Measurements from ENCODE around the gene ALG2. TPM values are rescaled to one million over a fixed set of nuclear protein-coding genes. Genes with fewer than 3 reads are reported as not detected.

ALG2 gene
- total and polyA plus RNA-seq, 4 donors: 26.1 to 44.4 (median 37.1) TPM

DNA sequence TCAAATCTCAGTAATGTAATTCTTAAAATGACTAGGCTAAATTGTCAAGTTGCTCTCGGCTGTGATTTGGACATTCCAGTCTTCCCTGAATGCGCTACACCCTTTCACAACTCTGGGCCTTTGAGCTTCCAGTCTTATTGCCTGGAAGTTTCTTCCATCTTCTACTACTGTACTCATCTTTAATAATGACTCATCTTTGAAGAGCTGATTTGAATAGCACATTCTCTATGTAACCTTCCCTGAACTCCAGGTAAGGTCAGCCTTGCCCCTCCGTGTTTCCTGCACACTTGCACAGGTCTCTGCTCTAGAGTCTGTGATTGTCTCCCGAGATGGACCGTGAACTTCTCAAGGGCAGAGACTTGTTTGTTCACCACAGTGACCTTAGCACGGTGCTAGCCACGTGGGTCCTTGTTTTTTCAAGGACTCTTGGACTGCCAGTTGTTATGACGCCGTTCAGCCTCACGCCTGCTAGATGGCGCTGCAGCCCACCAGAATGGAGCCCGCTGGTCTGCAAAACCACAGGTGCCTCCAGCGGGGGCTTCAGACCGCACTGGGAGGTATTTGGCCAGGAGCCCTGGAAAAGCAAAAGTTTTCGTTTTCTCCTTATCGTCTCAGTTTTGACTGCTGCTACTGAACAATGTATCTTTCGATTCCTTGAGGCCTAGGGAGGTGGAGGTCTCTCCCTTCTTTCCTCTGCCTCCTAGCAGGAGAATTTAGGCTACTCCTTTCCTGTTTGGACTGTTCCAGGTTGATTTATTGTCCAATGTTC, 44.7 kb upstream of the ALG2 start:
- TF ChIP-seq, protein P1, sequence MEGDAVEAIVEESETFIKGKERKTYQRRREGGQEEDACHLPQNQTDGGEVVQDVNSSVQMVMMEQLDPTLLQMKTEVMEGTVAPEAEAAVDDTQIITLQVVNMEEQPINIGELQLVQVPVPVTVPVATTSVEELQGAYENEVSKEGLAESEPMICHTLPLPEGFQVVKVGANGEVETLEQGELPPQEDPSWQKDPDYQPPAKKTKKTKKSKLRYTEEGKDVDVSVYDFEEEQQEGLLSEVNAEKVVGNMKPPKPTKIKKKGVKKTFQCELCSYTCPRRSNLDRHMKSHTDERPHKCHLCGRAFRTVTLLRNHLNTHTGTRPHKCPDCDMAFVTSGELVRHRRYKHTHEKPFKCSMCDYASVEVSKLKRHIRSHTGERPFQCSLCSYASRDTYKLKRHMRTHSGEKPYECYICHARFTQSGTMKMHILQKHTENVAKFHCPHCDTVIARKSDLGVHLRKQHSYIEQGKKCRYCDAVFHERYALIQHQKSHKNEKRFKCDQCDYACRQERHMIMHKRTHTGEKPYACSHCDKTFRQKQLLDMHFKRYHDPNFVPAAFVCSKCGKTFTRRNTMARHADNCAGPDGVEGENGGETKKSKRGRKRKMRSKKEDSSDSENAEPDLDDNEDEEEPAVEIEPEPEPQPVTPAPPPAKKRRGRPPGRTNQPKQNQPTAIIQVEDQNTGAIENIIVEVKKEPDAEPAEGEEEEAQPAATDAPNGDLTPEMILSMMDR (IDR thresholded peaks at IDR 0.05; ENCODE audit: control extremely low read depth, extremely low read depth): peak; percentile 45
- peaks cover 0 to 9% (median 0%) of the 10 kb centered on the region in 3 donors for H3K27me3 ChIP-seq (ENCODE audit: control insufficient read depth in 3 of 3, insufficient read depth in 3 of 3, low read length in 2 of 3)
- H3K9me3 ChIP-seq (ENCODE audit: control insufficient read depth in 4 of 4, insufficient read depth in 3 of 4, low read length in 3 of 4): no peaks in the 10 kb centered on the region
- WGBS, 2 donors: 13 to 14% methylated on average over 17 of the region's 17 CpGs
- no peak overlapping the region for H3K4me3 ChIP-seq
- ATAC-seq (ENCODE audit: insufficient read depth, low FRiP score): peak; percentile 82
- DNase-seq: peak; percentile 66 to 73 (median 71)
- H3K9ac ChIP-seq (ENCODE audit: insufficient read depth in 1 of 2, low read length in 2 of 2): no peak overlapping the region
- H3K36me3 ChIP-seq (ENCODE audit: control insufficient read depth in 4 of 4, insufficient read depth in 4 of 4, low read length in 4 of 4): no peaks in the 10 kb centered on the region
- H3K4me1 ChIP-seq (ENCODE audit: control insufficient read depth in 5 of 5, insufficient read depth in 5 of 5, low read length in 5 of 5): no peaks in the 10 kb centered on the region
- no peak overlapping the region for H3K27ac ChIP-seq (ENCODE audit: low read depth in 1 of 2, low read length in 1 of 2)

- DNase-seq (no peak), ATAC-seq (ENCODE audit: insufficient read depth, low FRiP score) (no peak)
- Histone ChIP-seq H3K27ac (ENCODE audit: low read depth in 1 of 2, low read length in 1 of 2) (no peak overlapping the region), H3K36me3 (ENCODE audit: control insufficient read depth in 4 of 4, insufficient read depth in 4 of 4, low read length in 4 of 4) (no peaks in the 10 kb centered on the region), H3K4me3 (no peak overlapping the region), H3K9ac (ENCODE audit: insufficient read depth in 1 of 2, low read length in 2 of 2) (no peak overlapping the region), H3K27me3 (ENCODE audit: control insufficient read depth in 3 of 3, insufficient read depth in 3 of 3, low read length in 2 of 3) (peaks cover 0 to 9% (median 0%) of the 10 kb centered on the region in 3 donors), H3K9me3 (ENCODE audit: control insufficient read depth in 4 of 4, insufficient read depth in 3 of 4, low read length in 3 of 4) (no peaks in the 10 kb centered on the region), H3K4me1 (ENCODE audit: control insufficient read depth in 5 of 5, insufficient read depth in 5 of 5, low read length in 5 of 5) (no peaks in the 10 kb centered on the region)
- WGBS, 2 donors: 52 to 57% methylated on average over 2 of the region's 2 CpGs
- TF ChIP-seq, protein P1 (IDR thresholded peaks at IDR 0.05; ENCODE audit: control extremely low read depth, extremely low read depth): no peak
Observed at GRCh38 chr9:99265691-99266090, 43.9 kb upstream of the ALG2 start.

GRCh38 chr9:99264070-99264680, 42.4 kb upstream of the ALG2 start:
- WGBS, 2 donors: 92 to 93% methylated on average over 3 of the region's 3 CpGs
- DNase-seq (no peak), ATAC-seq (ENCODE audit: insufficient read depth, low FRiP score) (no peak)
- H3K9me3 ChIP-seq (ENCODE audit: control insufficient read depth in 4 of 4, insufficient read depth in 3 of 4, low read length in 3 of 4): no peaks in the 10 kb centered on the region
- no peak overlapping the region for H3K9ac ChIP-seq (ENCODE audit: insufficient read depth in 1 of 2, low read length in 2 of 2)
- H3K4me3 ChIP-seq: no peak overlapping the region
- no peaks in the 10 kb centered on the region for H3K36me3 ChIP-seq (ENCODE audit: control insufficient read depth in 4 of 4, insufficient read depth in 4 of 4, low read length in 4 of 4)
- peaks cover 0 to 7% (median 0%) of the 10 kb centered on the region in 5 donors for H3K4me1 ChIP-seq (ENCODE audit: control insufficient read depth in 5 of 5, insufficient read depth in 5 of 5, low read length in 5 of 5)
- TF ChIP-seq, protein P1 (IDR thresholded peaks at IDR 0.05; ENCODE audit: control extremely low read depth, extremely low read depth): no peak
- no peak overlapping the region for H3K27ac ChIP-seq (ENCODE audit: low read depth in 1 of 2, low read length in 1 of 2)
- H3K27me3 ChIP-seq (ENCODE audit: control insufficient read depth in 3 of 3, insufficient read depth in 3 of 3, low read length in 2 of 3): peaks cover 0 to 9% (median 0%) of the 10 kb centered on the region in 3 donors
